Smooth muscle cell (in vitro differentiated cells): ENCODE measurements around the gene RAD51B. TPM values are rescaled to one million over a fixed set of nuclear protein-coding genes. Genes with fewer than 3 reads are reported as not detected.

ENCODE experiments used
- DNase-seq: peaks from one replicate; lab custom pipeline; 2025; ENCODE audit not compliant: unreplicated experiment; lab: John Stamatoyannopoulos, UW
- H2AFZ ChIP-seq: fragments of 200-600 bp; sonication (generic); 2 replicates; pipeline ENCODE4 v1.6.0; 2016; ENCODE audit warnings: antibody characterized with exemption, low read depth, mild to moderate bottlenecking
- H3F3A ChIP-seq: fragments of 200-600 bp; sonication (generic); 2 replicates; pipeline ENCODE4 v1.6.0; 2017; ENCODE audit warnings: antibody characterized with exemption, low read depth
- H3K27ac ChIP-seq: fragments of 200-600 bp; sonication (generic); 2 replicates; pipeline ENCODE4 v1.5.1; 2016; ENCODE audit warnings: low read depth, mild to moderate bottlenecking
- H3K27me3 ChIP-seq: fragments of 200-600 bp; sonication (generic); 2 replicates; pipeline ENCODE4 v1.6.1; 2016; ENCODE audit warnings: low read depth, mild to moderate bottlenecking
- H3K36me3 ChIP-seq: fragments of 200-600 bp; sonication (generic); 2 replicates; pipeline ENCODE4 v1.5.1; 2016; ENCODE audit warnings: low read depth
- H3K4me1 ChIP-seq: fragments of 200-600 bp; sonication (generic); 2 replicates; pipeline ENCODE4 v1.5.1; 2016; ENCODE audit warnings: low read depth
- H3K4me2 ChIP-seq: fragments of 200-600 bp; sonication (generic); 2 replicates; pipeline ENCODE4 v1.6.0; 2016; ENCODE audit warnings: mild to moderate bottlenecking
- H3K4me3 ChIP-seq: fragments of 200-600 bp; sonication (generic); 2 replicates; pipeline ENCODE4 v1.5.1; 2016; ENCODE audit warnings: mild to moderate bottlenecking
- H3K79me2 ChIP-seq: fragments of 200-600 bp; sonication (generic); 2 replicates; pipeline ENCODE4 v1.6.0; 2016; ENCODE audit warnings: low read depth, mild to moderate bottlenecking
- H3K9ac ChIP-seq: fragments of 200-600 bp; sonication (generic); 2 replicates; pipeline ENCODE4 v1.6.0; 2016; ENCODE audit warnings: low read depth
- H3K9me3 ChIP-seq: fragments of 200-600 bp; sonication (generic); replicated peaks from 2 replicates; pipeline ENCODE4 v1.5.1; 2016; ENCODE audit warnings: low read depth
- H4K20me1 ChIP-seq: fragments of 200-600 bp; sonication (generic); 2 replicates; pipeline ENCODE4 v1.6.0; 2016; ENCODE audit warnings: low read depth
- CTCF ChIP-seq: fragments of 200-600 bp; sonication (generic); IDR thresholded peaks from 2 replicates; pipeline ENCODE4 v1.5.1; 2017; ENCODE audit warnings: borderline replicate concordance, mild to moderate bottlenecking, antibody characterized with exemption; ENCODE audit not compliant: insufficient read depth, poor library complexity, severe bottlenecking
- WGBS: methylation state at CpG from one replicate; pipeline ENCODE4 v1.1.7; 2016; ENCODE audit warnings: low lambda C conversion rate; 5-methylcytosine and 5-hydroxymethylcytosine counted together
- polyA plus RNA-seq: library from polyadenylated mRNA; unstranded; fragments of >200 nt; fragmentation: Nextera tagmentation; extraction: Ambion mirVana; gene quantifications from 2 replicates; pipeline ENCODE4 v1.2.1, GENCODE V29; 2016
- total RNA-seq: library from RNA; depleted of rRNA; stranded (reverse); fragments of >200 nt; gene quantifications from 2 replicates; pipeline ENCODE4 v1.2.3, GENCODE V29; 2014

The RAD51B gene
- total and polyA plus RNA-seq, 2 experiments from 2014 or later, result 4.6 to 5.3 TPM

GRCh38 chr14:68644101-68644500 lies 824.5 kb downstream of the RAD51B start:
- no peaks in the 10 kb centered on the region for H3K27me3 ChIP-seq
- H3K9me3 ChIP-seq, result no peaks in the 10 kb centered on the region
- no peak for DNase-seq
- peak overlapping the region; percentile 11 for H2AFZ ChIP-seq
- 96% methylated on average over 1 of the region's 1 CpG for WGBS
- no peak overlapping the region for H3K9ac ChIP-seq
- no peak for TF ChIP-seq CTCF
- no peaks in the 10 kb centered on the region for H3K36me3 ChIP-seq
- no peak overlapping the region for H3K4me3 ChIP-seq
- no peaks in the 10 kb centered on the region for H3K4me1 ChIP-seq
- no peak overlapping the region for H3K4me2 ChIP-seq
- no peaks in the 10 kb centered on the region for H3K79me2 ChIP-seq
- no peaks in the 10 kb centered on the region for H4K20me1 ChIP-seq
- H3K27ac ChIP-seq, result no peak overlapping the region
- H3F3A ChIP-seq, result no peaks in the 10 kb centered on the region

- H3K79me2 ChIP-seq, result no peaks in the 10 kb centered on the region
- WGBS, result 95% methylated on average over 2 of the region's 2 CpGs
- H3K9ac ChIP-seq, result no peak overlapping the region
- H3F3A ChIP-seq, result peaks cover 7% of the 10 kb centered on the region
- H3K4me2 ChIP-seq, result no peak overlapping the region
- H3K4me3 ChIP-seq, result no peak overlapping the region
- TF ChIP-seq CTCF, result no peak
- no peaks in the 10 kb centered on the region for H3K36me3 ChIP-seq
- DNase-seq, result no peak
- no peak overlapping the region for H2AFZ ChIP-seq
- H3K9me3 ChIP-seq, result no peaks in the 10 kb centered on the region
- no peaks in the 10 kb centered on the region for H4K20me1 ChIP-seq
- no peaks in the 10 kb centered on the region for H3K27me3 ChIP-seq
- H3K27ac ChIP-seq, result no peak overlapping the region
- no peaks in the 10 kb centered on the region for H3K4me1 ChIP-seq
These were observed 825.8 kb downstream of the RAD51B start for GRCh38 chr14:68645371-68645770.

GRCh38 chr14:68649476-68650189 lies 830.1 kb downstream of the RAD51B start:
- Histone ChIP-seq H3K4me2 (peak overlapping the region; percentile 59), H2AFZ (no peak overlapping the region), H3K27me3 (no peaks in the 10 kb centered on the region), H3K79me2 (no peaks in the 10 kb centered on the region), H3K36me3 (no peaks in the 10 kb centered on the region), H3K9ac (no peak overlapping the region), H3K9me3 (no peaks in the 10 kb centered on the region), H3F3A (peaks cover 17% of the 10 kb centered on the region), H3K4me3 (no peak overlapping the region), H4K20me1 (no peaks in the 10 kb centered on the region), H3K4me1 (peaks cover 14% of the 10 kb centered on the region), H3K27ac (no peak overlapping the region)
- TF ChIP-seq CTCF, result no peak
- 90% methylated on average over 7 of the region's 7 CpGs for WGBS
- no peak for DNase-seq

- Histone ChIP-seq H3K27ac (peak overlapping the region; percentile 83), H4K20me1 (no peaks in the 10 kb centered on the region), H3F3A (peaks cover 17% of the 10 kb centered on the region), H3K4me3 (no peak overlapping the region), H3K9me3 (no peaks in the 10 kb centered on the region), H3K79me2 (no peaks in the 10 kb centered on the region), H3K4me1 (peaks cover 21% of the 10 kb centered on the region), H2AFZ (no peak overlapping the region), H3K36me3 (no peaks in the 10 kb centered on the region), H3K27me3 (no peaks in the 10 kb centered on the region), H3K9ac (no peak overlapping the region), H3K4me2 (peak overlapping the region; percentile 59)
- DNase-seq, result no peak
- no peak for TF ChIP-seq CTCF
These were observed 830.9 kb downstream of the RAD51B start for GRCh38 chr14:68650404-68650994.
